ENCODE data around the gene TMEM63A. TPM values are rescaled to one million over a fixed set of nuclear protein-coding genes. Genes with fewer than 3 reads are reported as not detected.
A peak's percentile ranks its signal among the peaks of the same experiment; 100 is the strongest.

TMEM63A gene
- total and polyA plus RNA-seq, 2 of the 13 experiments (the other 11 are each of a cell fraction or from before 2014, with no cell fraction given) = 23.9 to 53.3 TPM

DNA sequence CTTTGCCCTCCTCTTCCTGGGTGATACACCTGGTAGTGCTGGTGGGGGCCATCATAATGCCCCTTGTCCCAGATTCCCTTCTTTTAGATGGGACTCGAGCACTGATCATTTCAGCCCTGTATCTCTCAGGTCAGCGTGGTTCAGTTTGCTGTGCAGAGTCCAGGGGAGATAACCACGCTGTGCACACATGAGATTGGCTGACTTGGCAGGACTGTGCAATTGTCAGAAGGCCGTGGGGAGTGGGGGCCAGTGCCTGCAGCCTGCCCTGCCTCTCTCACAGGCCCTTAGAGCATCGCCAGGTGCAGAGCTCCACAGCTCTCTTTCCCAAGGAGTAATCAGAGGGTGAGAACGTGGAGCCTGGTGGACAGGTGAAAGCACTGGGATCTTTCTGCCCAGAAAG lies 57.1 kb downstream of the TMEM63A start (continued):
- TF ChIP-seq, protein P1, sequence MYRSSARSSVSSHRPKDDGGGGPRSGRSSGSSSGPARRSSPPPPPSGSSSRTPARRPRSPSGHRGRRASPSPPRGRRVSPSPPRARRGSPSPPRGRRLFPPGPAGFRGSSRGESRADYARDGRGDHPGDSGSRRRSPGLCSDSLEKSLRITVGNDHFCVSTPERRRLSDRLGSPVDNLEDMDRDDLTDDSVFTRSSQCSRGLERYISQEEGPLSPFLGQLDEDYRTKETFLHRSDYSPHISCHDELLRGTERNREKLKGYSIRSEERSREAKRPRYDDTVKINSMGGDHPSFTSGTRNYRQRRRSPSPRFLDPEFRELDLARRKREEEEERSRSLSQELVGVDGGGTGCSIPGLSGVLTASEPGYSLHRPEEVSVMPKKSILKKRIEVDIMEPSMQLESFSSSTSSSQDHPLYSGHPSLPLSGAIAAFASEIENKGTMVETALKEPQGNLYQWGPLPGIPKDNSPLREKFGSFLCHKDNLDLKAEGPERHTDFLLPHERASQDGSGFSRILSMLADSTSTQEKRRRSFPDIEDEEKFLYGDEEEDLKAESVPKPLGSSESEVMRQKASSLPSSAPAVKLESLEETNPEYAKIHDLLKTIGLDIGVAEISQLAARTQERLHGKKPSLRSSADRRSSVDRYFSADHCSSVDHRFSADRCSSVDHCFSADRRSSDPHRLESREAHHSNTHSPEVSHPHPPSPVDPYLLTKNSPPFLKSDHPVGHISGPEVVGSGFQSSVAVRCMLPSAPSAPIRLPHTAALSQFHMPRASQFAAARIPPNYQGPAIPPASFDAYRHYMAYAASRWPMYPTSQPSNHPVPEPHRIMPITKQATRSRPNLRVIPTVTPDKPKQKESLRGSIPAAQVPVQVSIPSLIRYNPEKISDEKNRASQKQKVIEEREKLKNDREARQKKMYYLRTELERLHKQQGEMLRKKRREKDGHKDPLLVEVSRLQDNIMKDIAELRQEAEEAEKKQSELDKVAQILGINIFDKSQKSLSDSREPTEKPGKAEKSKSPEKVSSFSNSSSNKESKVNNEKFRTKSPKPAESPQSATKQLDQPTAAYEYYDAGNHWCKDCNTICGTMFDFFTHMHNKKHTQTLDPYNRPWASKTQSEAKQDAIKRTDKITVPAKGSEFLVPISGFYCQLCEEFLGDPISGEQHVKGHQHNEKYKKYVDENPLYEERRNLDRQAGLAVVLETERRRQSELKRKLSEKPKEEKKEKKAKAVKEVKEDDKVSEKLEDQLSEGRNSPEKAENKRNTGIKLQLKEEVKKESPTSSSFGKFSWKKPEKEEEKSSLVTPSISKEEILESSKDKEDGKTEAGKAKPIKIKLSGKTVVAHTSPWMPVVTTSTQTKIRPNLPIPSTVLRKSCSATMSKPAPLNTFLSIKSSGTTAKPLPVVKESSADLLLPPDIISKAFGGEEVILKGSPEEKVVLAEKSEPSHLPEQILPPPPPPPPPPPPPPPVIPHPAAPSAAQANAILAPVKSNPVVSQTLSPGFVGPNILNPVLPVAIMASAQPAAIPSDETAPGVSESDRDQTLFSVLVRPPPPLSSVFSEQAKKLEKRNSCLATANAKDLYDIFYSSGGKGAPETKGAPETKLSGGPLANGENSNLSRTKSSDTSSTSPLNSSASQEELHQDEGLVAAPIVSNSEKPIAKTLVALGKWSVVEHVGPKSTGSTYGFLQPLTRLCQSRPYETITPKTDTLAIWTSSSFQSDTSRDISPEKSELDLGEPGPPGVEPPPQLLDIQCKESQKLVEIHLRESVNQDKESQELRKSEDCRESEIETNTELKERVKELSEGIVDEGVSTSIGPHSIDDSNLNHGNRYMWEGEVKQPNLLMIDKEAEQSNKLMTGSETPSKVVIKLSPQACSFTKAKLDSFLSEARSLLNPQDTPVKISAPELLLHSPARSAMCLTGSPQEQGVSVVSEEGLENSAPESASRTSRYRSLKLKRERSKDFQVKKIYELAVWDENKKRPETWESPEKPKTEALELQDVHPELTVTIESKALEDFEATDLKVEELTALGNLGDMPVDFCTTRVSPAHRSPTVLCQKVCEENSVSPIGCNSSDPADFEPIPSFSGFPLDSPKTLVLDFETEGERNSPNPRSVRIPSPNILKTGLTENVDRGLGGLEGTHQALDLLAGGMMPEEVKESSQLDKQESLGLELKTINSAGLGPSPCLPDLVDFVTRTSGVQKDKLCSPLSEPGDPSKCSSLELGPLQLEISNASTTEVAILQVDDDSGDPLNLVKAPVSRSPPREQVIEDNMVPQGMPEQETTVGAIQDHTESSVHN (CRISPR knock-in tag; IDR thresholded peaks at IDR 0.05) = no peak
- TF ChIP-seq, protein P2, sequence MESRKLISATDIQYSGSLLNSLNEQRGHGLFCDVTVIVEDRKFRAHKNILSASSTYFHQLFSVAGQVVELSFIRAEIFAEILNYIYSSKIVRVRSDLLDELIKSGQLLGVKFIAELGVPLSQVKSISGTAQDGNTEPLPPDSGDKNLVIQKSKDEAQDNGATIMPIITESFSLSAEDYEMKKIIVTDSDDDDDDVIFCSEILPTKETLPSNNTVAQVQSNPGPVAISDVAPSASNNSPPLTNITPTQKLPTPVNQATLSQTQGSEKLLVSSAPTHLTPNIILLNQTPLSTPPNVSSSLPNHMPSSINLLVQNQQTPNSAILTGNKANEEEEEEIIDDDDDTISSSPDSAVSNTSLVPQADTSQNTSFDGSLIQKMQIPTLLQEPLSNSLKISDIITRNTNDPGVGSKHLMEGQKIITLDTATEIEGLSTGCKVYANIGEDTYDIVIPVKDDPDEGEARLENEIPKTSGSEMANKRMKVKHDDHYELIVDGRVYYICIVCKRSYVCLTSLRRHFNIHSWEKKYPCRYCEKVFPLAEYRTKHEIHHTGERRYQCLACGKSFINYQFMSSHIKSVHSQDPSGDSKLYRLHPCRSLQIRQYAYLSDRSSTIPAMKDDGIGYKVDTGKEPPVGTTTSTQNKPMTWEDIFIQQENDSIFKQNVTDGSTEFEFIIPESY (CRISPR knock-in tag; IDR thresholded peaks at IDR 0.05) = 0 out of 2 replicates have a peak, but pooled peaks have one; percentile 26
- TF ChIP-seq ELF4 (CRISPR knock-in tag; IDR thresholded peaks at IDR 0.05; ENCODE audit: borderline replicate concordance) (no peak), SOX5 (CRISPR knock-in tag; IDR thresholded peaks at IDR 0.05; ENCODE audit: borderline replicate concordance) (peak; percentile 56; the same call in 1 of the 2 replicates), ZMYM3 (CRISPR knock-in tag; IDR thresholded peaks at IDR 0.05) (peak; percentile 92), SRY (CRISPR knock-in tag; IDR thresholded peaks at IDR 0.05) (no peak), RFX1 (IDR thresholded peaks at IDR 0.05) (no peak), CBX2 (IDR thresholded peaks at IDR 0.05; ENCODE audit: low read depth, low read length) (no peak), CBX2 (CRISPR knock-in tag; IDR thresholded peaks at IDR 0.05; ENCODE audit: low read depth) (no peak), SETDB1 (CRISPR knock-in tag; IDR thresholded peaks at IDR 0.05; ENCODE audit: borderline replicate concordance) (no peak), IRF2 (CRISPR knock-in tag; IDR thresholded peaks at IDR 0.05) (peak; percentile 37; the same call in 1 of the 2 replicates), NFYC (CRISPR knock-in tag; IDR thresholded peaks at IDR 0.05) (peak; percentile 27; the same call in 1 of the 2 replicates), TRIM24 (CRISPR knock-in tag; IDR thresholded peaks at IDR 0.05) (no peak), KMT2A (CRISPR knock-in tag; IDR thresholded peaks at IDR 0.05) (peak; percentile 76; the same call in 1 of the 2 replicates), HOXA9 (CRISPR knock-in tag; IDR thresholded peaks at IDR 0.05; ENCODE audit: borderline replicate concordance) (no peak), SOX13 (IDR thresholded peaks at IDR 0.05) (no peak), SOX13 (CRISPR knock-in tag; conservative IDR thresholded peaks at IDR 0.05 in 1 of 2, IDR thresholded peaks at IDR 0.05 in 1 of 2) (peak in 1 of 2 experiments; percentile 82; a peak in 2 of 4 replicates)
- TF ChIP-seq, protein P3, sequence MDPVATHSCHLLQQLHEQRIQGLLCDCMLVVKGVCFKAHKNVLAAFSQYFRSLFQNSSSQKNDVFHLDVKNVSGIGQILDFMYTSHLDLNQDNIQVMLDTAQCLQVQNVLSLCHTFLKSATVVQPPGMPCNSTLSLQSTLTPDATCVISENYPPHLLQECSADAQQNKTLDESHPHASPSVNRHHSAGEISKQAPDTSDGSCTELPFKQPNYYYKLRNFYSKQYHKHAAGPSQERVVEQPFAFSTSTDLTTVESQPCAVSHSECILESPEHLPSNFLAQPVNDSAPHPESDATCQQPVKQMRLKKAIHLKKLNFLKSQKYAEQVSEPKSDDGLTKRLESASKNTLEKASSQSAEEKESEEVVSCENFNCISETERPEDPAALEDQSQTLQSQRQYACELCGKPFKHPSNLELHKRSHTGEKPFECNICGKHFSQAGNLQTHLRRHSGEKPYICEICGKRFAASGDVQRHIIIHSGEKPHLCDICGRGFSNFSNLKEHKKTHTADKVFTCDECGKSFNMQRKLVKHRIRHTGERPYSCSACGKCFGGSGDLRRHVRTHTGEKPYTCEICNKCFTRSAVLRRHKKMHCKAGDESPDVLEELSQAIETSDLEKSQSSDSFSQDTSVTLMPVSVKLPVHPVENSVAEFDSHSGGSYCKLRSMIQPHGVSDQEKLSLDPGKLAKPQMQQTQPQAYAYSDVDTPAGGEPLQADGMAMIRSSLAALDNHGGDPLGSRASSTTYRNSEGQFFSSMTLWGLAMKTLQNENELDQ (CRISPR knock-in tag; IDR thresholded peaks at IDR 0.05; ENCODE audit: borderline replicate concordance) = no peak

All from HepG2 (cell line).